Stimulated activated CD4-positive, alpha-beta T cell treated with anti-CD3 and anti-CD28 coated beads, Interleukin-2, amount 100 ng/mL, for 4 hours (primary cell): ENCODE data around the gene KYAT1.
"Not testable (repeated sequence)": the region's sequence is repeated elsewhere in the genome, so short reads cannot be mapped to it uniquely, and the experiment has no call there.

Source experiments
- DNase-seq: peaks from one replicate; pipeline ENCODE4 v3.0.0-alpha.2; 2020; ENCODE audit warnings: low read depth

Gene KYAT1

GRCh38 chr9:128818099-128818838 lies 63.5 kb downstream of the KYAT1 start, which contains the start of gene ENDOG:
Gene ENDOG (plus strand): TSS chr9:128818500. CDS start chr9:128818685, 185 bp downstream.
- DNase-seq = peak; percentile 96

- no peak for DNase-seq
Observed at GRCh38 chr9:128810873-128811272, 70.9 kb downstream of the KYAT1 start.

- DNase-seq = no peak
Observed at GRCh38 chr9:128809831-128810230, 71.9 kb downstream of the KYAT1 start.

- DNase-seq = no peak
Observed at GRCh38 chr9:128809036-128809599, 72.6 kb downstream of the KYAT1 start.

- no peak for DNase-seq
Observed at GRCh38 chr9:128808543-128808942, 73.2 kb downstream of the KYAT1 start.

- DNase-seq = no peak
Observed at GRCh38 chr9:128807827-128808226, 73.9 kb downstream of the KYAT1 start.

- DNase-seq = no peak
Observed at GRCh38 chr9:128805661-128806060, 76.1 kb downstream of the KYAT1 start.

- no peak for DNase-seq
Observed at GRCh38 chr9:128802482-128802881, 79.3 kb downstream of the KYAT1 start.

- DNase-seq = no peak
Observed at GRCh38 chr9:128800061-128800460, 81.7 kb downstream of the KYAT1 start.

- DNase-seq = no peak
Observed at GRCh38 chr9:128798896-128799295, 82.9 kb downstream of the KYAT1 start.

- DNase-seq = not testable (repeated sequence)
Observed at GRCh38 chr9:128794961-128795360, 86.8 kb downstream of the KYAT1 start.

GRCh38 chr9:128792978-128793686 lies 88.6 kb downstream of the KYAT1 start:
- DNase-seq = no peak

- DNase-seq = no peak
Observed at GRCh38 chr9:128792134-128792533, 89.6 kb downstream of the KYAT1 start.

GRCh38 chr9:128790536-128790935 lies 91.2 kb downstream of the KYAT1 start:
- DNase-seq = no peak

- DNase-seq = no peak
Observed at GRCh38 chr9:128788445-128788844, 93.3 kb downstream of the KYAT1 start.

- no peak for DNase-seq
Observed at GRCh38 chr9:128787659-128788058, 94.1 kb downstream of the KYAT1 start.

GRCh38 chr9:128786681-128787601 lies 94.8 kb downstream of the KYAT1 start, which contains the start of gene TBC1D13:
Gene TBC1D13 (plus strand): TSS chr9:128787253. CDS start chr9:128787354, 101 bp downstream.
- peak; percentile 83 for DNase-seq

GRCh38 chr9:128785427-128785826 lies 96.3 kb downstream of the KYAT1 start:
- no peak for DNase-seq
